ENCODE data around the gene UBE2K.

DNA sequence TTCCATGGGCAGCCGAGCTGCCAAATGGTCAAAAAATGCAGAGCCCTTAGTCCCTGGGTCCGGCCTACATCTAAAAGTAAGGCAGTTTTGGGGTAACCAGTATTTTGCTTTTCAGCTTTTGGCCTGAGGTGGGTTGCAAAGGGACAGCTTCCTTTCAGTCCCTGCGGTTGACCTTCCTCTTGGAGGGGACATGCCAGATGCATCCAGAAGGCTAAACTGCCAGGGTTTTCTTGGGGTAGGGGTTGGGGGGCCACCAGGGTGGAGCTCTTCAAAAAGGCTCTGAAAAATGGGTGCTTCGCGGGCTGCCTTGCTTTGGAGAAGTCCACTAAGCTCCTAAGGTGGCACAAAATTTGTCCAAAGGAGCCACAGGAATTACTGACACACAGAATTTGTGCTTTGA lies 120.7 kb downstream of the UBE2K start:
- no peak for TF ChIP-seq ISL1 (CRISPR knock-in tag; IDR thresholded peaks at IDR 0.05)
- TF ChIP-seq ZFP3 (CRISPR knock-in tag; IDR thresholded peaks at IDR 0.05): no peak
- TF ChIP-seq, protein P1, sequence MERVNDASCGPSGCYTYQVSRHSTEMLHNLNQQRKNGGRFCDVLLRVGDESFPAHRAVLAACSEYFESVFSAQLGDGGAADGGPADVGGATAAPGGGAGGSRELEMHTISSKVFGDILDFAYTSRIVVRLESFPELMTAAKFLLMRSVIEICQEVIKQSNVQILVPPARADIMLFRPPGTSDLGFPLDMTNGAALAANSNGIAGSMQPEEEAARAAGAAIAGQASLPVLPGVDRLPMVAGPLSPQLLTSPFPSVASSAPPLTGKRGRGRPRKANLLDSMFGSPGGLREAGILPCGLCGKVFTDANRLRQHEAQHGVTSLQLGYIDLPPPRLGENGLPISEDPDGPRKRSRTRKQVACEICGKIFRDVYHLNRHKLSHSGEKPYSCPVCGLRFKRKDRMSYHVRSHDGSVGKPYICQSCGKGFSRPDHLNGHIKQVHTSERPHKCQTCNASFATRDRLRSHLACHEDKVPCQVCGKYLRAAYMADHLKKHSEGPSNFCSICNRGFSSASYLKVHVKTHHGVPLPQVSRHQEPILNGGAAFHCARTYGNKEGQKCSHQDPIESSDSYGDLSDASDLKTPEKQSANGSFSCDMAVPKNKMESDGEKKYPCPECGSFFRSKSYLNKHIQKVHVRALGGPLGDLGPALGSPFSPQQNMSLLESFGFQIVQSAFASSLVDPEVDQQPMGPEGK (CRISPR knock-in tag; IDR thresholded peaks at IDR 0.05; ENCODE audit: borderline replicate concordance): no peak
- no peak for TF ChIP-seq BACH2 (CRISPR knock-in tag; IDR thresholded peaks at IDR 0.05; ENCODE audit: borderline replicate concordance)
- no peak for TF ChIP-seq RARB (CRISPR knock-in tag; IDR thresholded peaks at IDR 0.05)
- TF ChIP-seq, protein P2, sequence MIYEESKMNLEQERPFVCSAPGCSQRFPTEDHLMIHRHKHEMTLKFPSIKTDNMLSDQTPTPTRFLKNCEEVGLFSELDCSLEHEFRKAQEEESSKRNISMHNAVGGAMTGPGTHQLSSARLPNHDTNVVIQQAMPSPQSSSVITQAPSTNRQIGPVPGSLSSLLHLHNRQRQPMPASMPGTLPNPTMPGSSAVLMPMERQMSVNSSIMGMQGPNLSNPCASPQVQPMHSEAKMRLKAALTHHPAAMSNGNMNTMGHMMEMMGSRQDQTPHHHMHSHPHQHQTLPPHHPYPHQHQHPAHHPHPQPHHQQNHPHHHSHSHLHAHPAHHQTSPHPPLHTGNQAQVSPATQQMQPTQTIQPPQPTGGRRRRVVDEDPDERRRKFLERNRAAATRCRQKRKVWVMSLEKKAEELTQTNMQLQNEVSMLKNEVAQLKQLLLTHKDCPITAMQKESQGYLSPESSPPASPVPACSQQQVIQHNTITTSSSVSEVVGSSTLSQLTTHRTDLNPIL (CRISPR knock-in tag; IDR thresholded peaks at IDR 0.05; ENCODE audit: low read depth): no peak
- TF ChIP-seq ZNF70 (CRISPR knock-in tag; IDR thresholded peaks at IDR 0.05): no peak
- TF ChIP-seq ZC3H10 (CRISPR knock-in tag; IDR thresholded peaks at IDR 0.05): no peak
- TF ChIP-seq TOX (CRISPR knock-in tag; IDR thresholded peaks at IDR 0.05; ENCODE audit: borderline replicate concordance): no peak
- TF ChIP-seq PPARA (CRISPR knock-in tag; IDR thresholded peaks at IDR 0.05; ENCODE audit: borderline replicate concordance): no peak
